GM06990 (cell line): Measurements from ENCODE around the gene CALD1.

ENCODE experiments used
- DNase-seq: peaks from one replicate; pipeline ENCODE4 v3.0.0-alpha.2; 2011; ENCODE audit not compliant: insufficient read length; ENCODE audit errors: extremely low read depth
- H3K27me3 ChIP-seq: replicated peaks from 2 replicates; pipeline ENCODE4 v1.6.0; 2011; ENCODE audit warnings: low read length; ENCODE audit not compliant: control insufficient read depth, insufficient read depth
- H3K36me3 ChIP-seq: 2 replicates; pipeline ENCODE4 v1.5.1; 2011; ENCODE audit warnings: low read length; ENCODE audit not compliant: control insufficient read depth, insufficient read depth
- H3K4me3 ChIP-seq: replicated peaks from 2 replicates; pipeline ENCODE4 v1.5.1; 2011; ENCODE audit warnings: low read depth, mild to moderate bottlenecking, control low read depth, low read length
- CTCF ChIP-seq: IDR thresholded peaks from 2 replicates; pipeline ENCODE4 v1.5.1; 2011; ENCODE audit warnings: low read length, control low read depth, mild to moderate bottlenecking, inconsistent platforms; ENCODE audit not compliant: insufficient read depth, poor library complexity, severe bottlenecking

The CALD1 gene

GRCh38 chr7:134779741-134780065 is 269 bp downstream of the CALD1 start:
- DNase-seq, result no peak
- Histone ChIP-seq H3K36me3 (no peaks in the 10 kb centered on the region), H3K4me3 (no peak overlapping the region), H3K27me3 (no peaks in the 10 kb centered on the region)
- no peak for TF ChIP-seq CTCF

- DNase-seq, result no peak
- TF ChIP-seq CTCF, result no peak
- Histone ChIP-seq H3K4me3 (no peak overlapping the region), H3K36me3 (no peaks in the 10 kb centered on the region), H3K27me3 (no peaks in the 10 kb centered on the region)
These were observed 863 bp downstream of the CALD1 start for GRCh38 chr7:134780166-134780828.

- TF ChIP-seq CTCF, result no peak
- no peaks in the 10 kb centered on the region for H3K36me3 ChIP-seq
- no peak for DNase-seq
- no peak overlapping the region for H3K4me3 ChIP-seq
- H3K27me3 ChIP-seq, result no peaks in the 10 kb centered on the region
These were observed 1.7 kb downstream of the CALD1 start for GRCh38 chr7:134781171-134781570.

GRCh38 chr7:134782121-134782623 is 2.7 kb downstream of the CALD1 start:
- Histone ChIP-seq H3K27me3 (no peaks in the 10 kb centered on the region), H3K4me3 (no peak overlapping the region), H3K36me3 (no peaks in the 10 kb centered on the region)
- peak; percentile 12 for DNase-seq
- no peak for TF ChIP-seq CTCF

GRCh38 chr7:134783294-134784069 is 4.0 kb downstream of the CALD1 start:
- H3K27me3 ChIP-seq, result no peaks in the 10 kb centered on the region
- no peak for DNase-seq
- TF ChIP-seq CTCF, result no peak
- no peaks in the 10 kb centered on the region for H3K36me3 ChIP-seq
- H3K4me3 ChIP-seq, result no peak overlapping the region
